Stimulated activated CD8-positive, alpha-beta memory T cell treated with anti-CD3 and anti-CD28 coated beads, Interleukin-15, amount 100 ng/mL, for 48 hours (primary cell): ENCODE results near the gene HOXC11.

Experiments used
- DNase-seq, 2 donors: peaks; one replicate each; pipeline ENCODE4 v3.0.0-alpha.2; 2020; ENCODE audit warnings: low read depth in 2 of 2

Gene HOXC11

GRCh38 chr12:53973236-53974042 is 513 bp downstream of the HOXC11 start:
- no peak for DNase-seq

GRCh38 chr12:53974084-53975063 is 1.4 kb downstream of the HOXC11 start, which contains the start of gene HOTAIR:
Gene HOTAIR (minus strand): TSS chr12:53974954.
- peak in 1 of 2 donors; percentile 21 for DNase-seq

- DNase-seq: no peak
Measured at GRCh38 chr12:53975064-53975471, 2.1 kb downstream of the HOXC11 start.

- no peak for DNase-seq
Measured at GRCh38 chr12:53975479-53976152, 2.7 kb downstream of the HOXC11 start.

GRCh38 chr12:53976172-53976822 is 3.4 kb downstream of the HOXC11 start:
- no peak for DNase-seq

GRCh38 chr12:53976823-53977595 is 4.1 kb downstream of the HOXC11 start:
- no peak for DNase-seq

GRCh38 chr12:53977596-53978445 is 4.9 kb downstream of the HOXC11 start:
- no peak for DNase-seq

GRCh38 chr12:53978477-53979356 is 5.8 kb downstream of the HOXC11 start:
- no peak for DNase-seq

GRCh38 chr12:53980104-53980801 is 7.3 kb downstream of the HOXC11 start:
- no peak for DNase-seq

- DNase-seq: no peak
Measured at GRCh38 chr12:53980802-53981496, 8.0 kb downstream of the HOXC11 start.

- no peak for DNase-seq
Measured at GRCh38 chr12:53981634-53982565, 9.0 kb downstream of the HOXC11 start.

- DNase-seq: no peak
Measured at GRCh38 chr12:53982648-53983567, 10.0 kb downstream of the HOXC11 start.

GRCh38 chr12:53983568-53983949 is 10.6 kb downstream of the HOXC11 start:
- DNase-seq: no peak

- DNase-seq: no peak
Measured at GRCh38 chr12:53983950-53984572, 11.1 kb downstream of the HOXC11 start.
